KOPT-K1 (cell line): ENCODE data around the gene STBD1.

Source experiments
- H3K27ac ChIP-seq: fragments of 200-600 bp; sonication (generic); 2 replicates; pipeline ENCODE4 v1.5.1; 2016; ENCODE audit warnings: antibody characterized with exemption, mild to moderate bottlenecking, low read depth, low read length; ENCODE audit not compliant: poor library complexity, severe bottlenecking
- H3K36me3 ChIP-seq: fragments of 200-600 bp; sonication (generic); 2 replicates; pipeline ENCODE4 v1.5.1; 2017; ENCODE audit warnings: antibody characterized with exemption, mild to moderate bottlenecking, low read length, moderate library complexity; ENCODE audit not compliant: insufficient read depth
- H3K9me3 ChIP-seq: fragments of 200-600 bp; sonication (generic); 2 replicates; pipeline ENCODE4 v1.5.1; 2017; ENCODE audit warnings: antibody characterized with exemption, low read length, mild to moderate bottlenecking; ENCODE audit not compliant: insufficient read depth, poor library complexity, severe bottlenecking

STBD1 gene

DNA sequence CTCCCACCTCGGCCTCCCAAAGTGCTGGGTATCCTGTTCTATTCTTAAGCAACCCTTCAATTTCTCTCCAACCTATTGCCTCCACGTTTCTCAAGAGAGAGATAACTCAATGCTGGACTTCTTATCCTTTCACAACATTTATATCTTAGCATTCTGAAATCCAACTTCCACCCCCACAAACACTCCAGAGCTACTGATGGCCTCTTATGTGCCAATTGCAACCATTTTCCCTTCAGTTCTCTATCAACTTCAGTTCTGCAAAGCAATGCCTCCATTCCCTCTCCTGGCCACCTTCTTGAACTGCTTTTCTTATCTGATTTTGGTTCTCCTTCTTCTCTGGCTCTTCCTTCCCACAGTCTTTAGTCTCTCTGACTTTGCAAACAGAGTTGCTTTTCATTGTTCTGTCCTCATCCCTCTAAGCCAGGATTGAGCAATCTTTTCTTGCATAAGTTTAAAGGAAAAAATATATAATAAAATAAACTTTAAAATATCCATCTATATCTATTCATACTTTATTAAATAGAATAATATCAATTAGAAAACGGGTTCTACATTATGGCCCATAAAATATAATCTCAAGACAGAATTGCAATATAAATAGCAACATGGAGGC lies 3.6 kb upstream of the STBD1 start:
- H3K36me3 ChIP-seq = no peaks in the 10 kb centered on the region
- no peak overlapping the region for H3K27ac ChIP-seq
- peaks cover 10% of the 10 kb centered on the region for H3K9me3 ChIP-seq

DNA sequence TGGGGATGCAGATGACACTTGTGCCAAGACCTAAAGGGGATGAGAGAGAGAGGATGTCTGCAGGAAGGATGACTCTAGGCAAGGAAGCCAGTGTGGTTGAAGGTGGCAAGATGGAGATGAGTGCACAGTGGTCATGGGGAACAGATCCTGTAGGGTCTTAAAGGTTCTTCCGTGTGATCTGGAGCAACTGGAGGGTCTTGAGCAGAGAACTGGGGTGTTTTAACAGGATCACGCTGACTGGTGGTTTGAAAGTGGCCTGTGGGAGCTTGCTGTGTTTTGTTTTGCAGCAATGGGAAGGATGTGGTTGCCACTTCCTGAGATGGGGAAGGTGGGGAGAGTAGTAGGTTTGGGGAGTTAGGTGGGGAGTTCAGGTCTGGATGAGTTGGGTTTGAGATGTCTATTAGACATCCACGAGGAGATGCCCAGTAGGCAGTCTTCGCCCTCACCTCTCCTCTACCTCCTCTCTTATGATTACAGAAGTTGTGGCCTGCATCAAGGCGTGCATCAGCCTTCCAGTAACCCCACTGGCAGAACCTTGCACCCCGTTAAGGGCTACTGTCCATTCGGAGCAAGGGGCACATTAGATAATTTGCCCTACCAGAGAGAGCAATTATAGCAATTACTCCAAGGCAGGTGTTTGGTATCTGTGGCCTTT lies 1.4 kb upstream of the STBD1 start:
- no peaks in the 10 kb centered on the region for H3K9me3 ChIP-seq
- H3K27ac ChIP-seq = no peak overlapping the region
- H3K36me3 ChIP-seq = no peaks in the 10 kb centered on the region

DNA sequence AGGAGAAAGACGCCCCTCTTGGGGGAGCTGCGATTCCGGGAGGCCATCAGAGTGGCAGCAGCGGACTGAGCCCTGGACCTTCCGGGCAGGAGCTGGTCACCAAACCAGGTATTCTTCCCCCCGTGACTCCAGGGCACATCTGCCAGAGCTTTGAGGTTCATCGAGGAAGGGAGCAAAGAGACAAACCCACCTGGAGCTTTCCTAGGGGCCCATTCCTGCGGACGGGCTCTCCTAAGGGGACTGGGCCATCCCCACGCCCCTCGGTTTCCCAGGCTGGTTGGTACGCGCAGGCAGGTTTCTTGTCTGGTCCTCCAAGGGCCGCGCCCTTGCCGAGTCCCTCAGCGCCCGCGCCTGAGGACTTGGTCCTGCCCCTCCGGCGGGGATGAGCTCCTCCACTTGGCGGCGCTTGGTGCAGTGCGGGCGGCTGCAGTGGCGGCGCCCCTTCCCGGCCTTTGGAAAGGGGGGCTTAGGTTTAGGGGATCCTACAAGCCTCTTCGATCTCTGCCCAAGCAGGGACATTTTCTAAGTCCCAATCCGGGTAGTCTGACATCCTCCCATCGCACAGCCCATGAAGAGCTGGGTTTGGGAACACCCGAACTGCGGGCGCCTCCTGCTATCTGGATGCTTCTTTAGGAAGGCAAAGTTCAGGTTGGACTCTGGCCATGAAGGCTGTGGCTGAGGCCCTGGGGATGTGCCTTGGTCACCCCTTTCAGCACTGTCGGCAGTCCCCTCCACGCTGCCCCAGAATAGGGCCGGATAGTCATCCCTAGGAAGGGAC lies 538 bp downstream of the STBD1 start:
- Histone ChIP-seq H3K36me3 (no peaks in the 10 kb centered on the region), H3K27ac (no peak overlapping the region), H3K9me3 (no peaks in the 10 kb centered on the region)

DNA sequence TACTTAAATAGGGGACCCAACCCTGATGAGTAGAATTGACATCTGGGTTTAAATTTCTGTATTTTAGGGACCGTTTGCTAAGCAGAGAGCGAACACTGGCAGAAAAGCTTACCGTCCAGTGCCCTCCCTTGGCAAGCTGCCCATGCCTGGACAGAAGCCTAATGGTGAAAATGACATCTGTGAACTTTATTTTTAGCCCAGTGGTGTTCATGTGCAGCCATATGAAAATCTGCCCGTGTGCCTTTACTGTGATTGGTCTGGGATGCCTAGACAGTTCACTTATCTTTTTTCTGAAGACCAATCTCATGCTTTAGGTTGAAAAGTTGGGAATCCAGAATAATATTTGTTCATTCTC lies 1.1 kb downstream of the STBD1 start:
- Histone ChIP-seq H3K36me3 (no peaks in the 10 kb centered on the region), H3K27ac (no peak overlapping the region), H3K9me3 (no peaks in the 10 kb centered on the region)

DNA sequence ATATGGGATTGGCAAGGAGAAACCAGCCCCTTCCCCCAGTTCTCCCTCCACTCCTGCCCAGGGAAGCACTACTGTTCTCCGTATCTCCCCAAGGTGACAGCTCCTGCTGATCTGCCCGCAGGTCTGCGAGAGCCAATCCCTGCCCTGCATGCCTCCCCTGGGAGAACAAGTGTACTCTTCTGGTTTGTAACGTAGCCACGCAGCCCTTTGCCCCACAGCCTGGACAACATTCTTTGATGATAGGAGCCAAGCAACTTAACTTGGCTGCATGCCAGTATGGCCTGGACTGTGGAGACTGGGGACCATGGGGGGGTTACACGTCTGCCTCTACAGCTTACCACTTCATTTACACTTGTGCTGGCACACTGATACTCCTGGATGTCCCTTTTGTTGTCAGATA lies 2.0 kb downstream of the STBD1 start:
- Histone ChIP-seq H3K36me3 (no peaks in the 10 kb centered on the region), H3K27ac (no peak overlapping the region), H3K9me3 (no peaks in the 10 kb centered on the region)

DNA sequence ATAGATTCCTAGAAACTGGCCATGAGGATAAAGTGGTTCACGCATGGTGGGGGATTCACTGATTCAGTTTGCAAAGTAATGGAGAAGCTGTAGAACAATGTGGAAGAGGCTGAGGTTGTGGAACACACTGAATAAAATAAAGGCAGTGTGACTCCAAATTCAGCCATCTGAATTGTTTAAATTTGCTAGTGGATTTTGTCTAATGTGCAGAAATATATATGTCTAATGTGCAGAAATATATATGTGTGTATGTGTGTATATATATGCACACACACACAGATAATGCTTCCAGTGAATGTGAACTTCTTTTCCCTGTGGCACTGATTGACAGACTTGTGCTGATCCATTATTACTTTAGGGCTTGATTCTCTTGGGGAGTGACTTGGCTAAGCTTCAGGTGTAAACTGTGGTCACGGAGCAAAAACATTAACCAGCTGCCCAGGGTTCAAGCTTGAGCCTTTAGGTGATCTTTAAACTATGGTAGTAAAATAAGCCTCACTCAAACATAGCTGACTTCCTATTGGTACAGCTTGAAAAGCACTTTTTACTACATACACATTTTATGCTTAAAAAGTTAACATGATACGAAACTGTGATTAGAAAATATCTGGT lies 3.5 kb downstream of the STBD1 start:
- Histone ChIP-seq H3K36me3 (no peaks in the 10 kb centered on the region), H3K27ac (no peak overlapping the region), H3K9me3 (no peaks in the 10 kb centered on the region)

DNA sequence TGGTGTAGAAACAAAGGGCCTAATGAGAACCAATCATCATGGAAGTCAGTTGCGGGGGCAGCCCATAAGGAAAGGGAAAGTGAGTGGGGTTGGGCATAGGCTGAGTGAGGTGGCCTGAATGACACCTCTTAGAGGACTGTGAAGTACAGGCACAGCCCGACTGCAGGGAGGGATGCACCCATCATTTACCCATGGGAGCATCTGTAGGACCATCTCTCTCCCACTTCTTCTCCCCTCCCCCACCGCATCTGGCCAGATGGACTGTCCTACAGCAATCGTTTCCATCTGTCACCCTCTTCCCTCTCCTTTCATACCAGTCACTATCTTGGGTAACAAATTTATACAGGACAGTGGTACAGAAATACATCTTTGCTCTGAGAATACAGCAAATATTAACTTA lies 4.2 kb downstream of the STBD1 start:
- Histone ChIP-seq H3K27ac (no peak overlapping the region), H3K9me3 (peaks cover 3% of the 10 kb centered on the region), H3K36me3 (no peaks in the 10 kb centered on the region)

DNA sequence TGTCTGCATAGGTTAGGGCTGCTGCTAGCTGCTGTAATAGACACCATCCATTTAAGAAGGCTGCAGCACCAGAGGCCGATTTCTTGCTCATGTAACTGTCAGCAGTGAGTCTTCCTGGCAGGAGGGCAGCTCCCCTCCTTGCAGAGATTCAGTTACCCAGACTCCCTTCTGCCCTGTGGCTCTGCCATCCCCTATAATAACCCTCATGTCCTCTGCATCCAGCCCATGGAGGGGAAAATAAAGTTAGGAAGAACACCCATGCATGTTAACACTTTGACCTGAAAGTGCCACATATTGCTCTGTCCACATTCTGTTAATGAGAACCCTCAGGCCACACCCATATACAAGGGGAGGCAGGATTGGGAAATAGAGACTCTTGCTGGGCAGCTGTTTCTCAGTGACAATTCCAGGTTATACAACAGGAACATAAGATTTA lies 5.4 kb downstream of the STBD1 start:
- H3K9me3 ChIP-seq = peaks cover 5% of the 10 kb centered on the region
- H3K27ac ChIP-seq = no peak overlapping the region

DNA sequence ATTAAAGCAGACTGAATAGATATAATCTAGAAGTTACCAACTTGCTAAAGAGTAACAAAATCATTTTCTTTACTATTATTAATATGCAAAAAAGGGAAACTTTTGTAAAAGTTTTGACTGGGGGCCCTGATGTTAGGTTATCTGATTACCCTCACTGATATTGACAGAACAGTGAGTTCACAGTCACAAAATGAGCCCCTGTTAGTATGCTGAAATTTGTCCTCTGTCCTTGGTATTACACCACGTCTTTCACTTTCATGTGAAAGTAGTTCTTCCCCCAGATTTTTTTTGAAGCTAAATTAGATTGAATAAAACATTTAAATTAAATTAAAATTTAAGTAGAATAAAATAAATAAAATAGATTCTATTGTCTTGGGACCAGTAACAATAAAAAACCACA lies 5.9 kb downstream of the STBD1 start:
- peaks cover 5% of the 10 kb centered on the region for H3K9me3 ChIP-seq
- H3K27ac ChIP-seq = no peak overlapping the region
- H3K36me3 ChIP-seq = no peaks in the 10 kb centered on the region

More for the DNA sequence above, 5.4 kb downstream of the STBD1 start:
- no peaks in the 10 kb centered on the region for H3K36me3 ChIP-seq

DNA sequence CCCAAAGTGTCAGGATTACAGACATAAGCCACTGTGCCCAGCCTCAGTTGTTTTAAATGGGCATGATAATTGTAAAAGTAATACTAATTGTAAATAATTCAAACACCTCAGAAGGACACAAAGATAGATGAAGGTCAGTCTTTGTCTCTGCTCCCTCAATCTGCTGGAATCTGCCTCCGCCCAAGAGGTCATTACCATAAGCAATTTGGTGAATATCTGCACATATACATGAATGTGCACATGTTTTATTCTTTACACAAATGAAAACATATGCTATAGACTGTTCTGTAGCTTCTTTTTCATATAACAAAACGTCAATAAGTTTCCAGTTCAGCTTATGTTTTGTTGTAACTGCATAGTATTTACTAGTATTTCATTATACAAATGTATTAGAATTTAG lies 7.0 kb downstream of the STBD1 start:
- no peak overlapping the region for H3K27ac ChIP-seq
- H3K9me3 ChIP-seq = peaks cover 5% of the 10 kb centered on the region
- no peaks in the 10 kb centered on the region for H3K36me3 ChIP-seq

DNA sequence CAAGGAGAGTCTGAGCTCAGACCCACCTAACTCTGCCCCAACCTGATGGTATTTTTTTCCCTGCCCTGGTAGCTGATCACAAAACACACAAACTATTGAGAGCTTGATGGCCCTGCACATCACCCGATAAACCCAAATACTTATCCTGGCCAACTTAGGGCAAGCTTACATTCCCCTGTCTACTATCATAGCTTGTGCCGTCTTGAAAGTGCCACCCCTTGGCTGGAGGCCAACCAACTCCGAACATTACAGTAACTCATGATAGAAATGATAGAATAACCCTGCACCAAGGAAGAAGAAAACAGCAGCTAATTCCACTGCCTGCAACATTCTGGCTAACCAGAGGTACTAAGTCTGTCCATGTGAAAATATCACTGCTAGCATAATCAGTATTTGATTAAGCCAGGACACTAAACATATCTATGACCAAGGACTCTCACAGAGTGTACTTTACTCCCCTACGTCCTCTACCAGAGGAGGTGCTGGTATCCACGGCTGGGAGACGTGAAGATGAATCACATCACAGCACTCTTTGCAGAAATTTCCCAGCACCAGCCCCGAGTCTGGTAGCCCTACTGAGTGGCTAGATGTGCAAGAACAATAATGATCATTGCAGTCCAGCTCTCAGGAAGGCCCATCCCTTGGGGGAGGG lies 8.9 kb downstream of the STBD1 start:
- peaks cover 5% of the 10 kb centered on the region for H3K9me3 ChIP-seq
- no peak overlapping the region for H3K27ac ChIP-seq
- no peaks in the 10 kb centered on the region for H3K36me3 ChIP-seq

DNA sequence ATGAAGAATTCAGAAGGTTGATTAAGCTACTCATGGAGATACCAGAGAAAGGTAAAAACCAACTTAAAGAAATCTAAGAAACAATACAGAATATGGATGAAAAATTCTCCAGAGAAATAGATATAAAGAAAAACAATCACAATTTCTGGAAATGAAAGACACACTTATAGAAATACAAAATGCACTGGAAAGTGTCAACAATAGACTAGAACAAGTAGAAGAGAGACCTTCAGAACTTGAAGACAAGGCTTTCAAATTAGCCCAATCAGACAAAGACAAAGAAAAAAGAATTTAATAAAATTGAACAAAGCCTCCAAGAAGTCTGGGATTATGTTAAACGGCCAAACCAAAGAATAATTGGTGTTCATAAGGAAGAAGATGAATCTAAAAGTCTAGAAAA lies 9.6 kb downstream of the STBD1 start:
- Histone ChIP-seq H3K27ac (no peak overlapping the region), H3K9me3 (peaks cover 5% of the 10 kb centered on the region), H3K36me3 (no peaks in the 10 kb centered on the region)

DNA sequence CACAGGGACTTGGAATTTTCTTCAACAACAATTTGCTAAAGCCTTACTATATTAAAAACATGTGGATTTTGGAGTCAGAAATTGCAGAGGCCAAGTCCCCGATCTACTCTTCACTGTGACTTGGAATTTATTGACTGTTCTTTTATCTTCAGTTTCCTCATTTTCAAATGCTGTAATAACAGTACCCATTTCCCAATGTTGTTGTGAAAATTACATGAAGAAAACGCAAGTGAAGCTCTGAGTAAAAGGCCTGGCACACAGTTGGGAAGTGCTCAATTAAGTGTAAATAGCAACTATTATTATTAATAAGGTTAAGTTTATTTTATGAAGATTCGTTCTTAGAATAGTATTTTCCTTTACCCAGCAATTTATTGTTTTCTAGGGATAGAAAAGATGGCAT lies 15.7 kb downstream of the STBD1 start:
- H3K9me3 ChIP-seq = peaks cover 9% of the 10 kb centered on the region
- H3K27ac ChIP-seq = no peak overlapping the region
- H3K36me3 ChIP-seq = no peaks in the 10 kb centered on the region

DNA sequence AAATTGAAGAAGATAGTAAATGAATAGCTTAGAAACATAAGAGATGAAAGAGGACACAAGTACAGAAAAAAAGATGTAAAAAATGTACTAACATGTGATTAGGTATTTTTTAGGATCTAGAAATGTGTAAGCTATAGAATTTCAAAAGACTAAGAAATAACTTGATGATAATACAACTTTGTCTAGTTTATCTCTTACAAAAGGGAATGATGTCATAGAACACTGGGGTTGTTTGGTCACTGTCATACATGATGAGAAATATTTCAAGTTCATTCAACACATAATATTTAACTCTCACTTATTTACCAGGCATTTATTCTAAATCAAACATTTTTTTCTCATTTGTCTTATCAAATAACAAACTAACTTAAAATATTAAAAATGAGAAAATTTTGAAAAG lies 18.5 kb downstream of the STBD1 start:
- Histone ChIP-seq H3K36me3 (no peaks in the 10 kb centered on the region), H3K9me3 (peaks cover 9% of the 10 kb centered on the region), H3K27ac (no peak overlapping the region)

DNA sequence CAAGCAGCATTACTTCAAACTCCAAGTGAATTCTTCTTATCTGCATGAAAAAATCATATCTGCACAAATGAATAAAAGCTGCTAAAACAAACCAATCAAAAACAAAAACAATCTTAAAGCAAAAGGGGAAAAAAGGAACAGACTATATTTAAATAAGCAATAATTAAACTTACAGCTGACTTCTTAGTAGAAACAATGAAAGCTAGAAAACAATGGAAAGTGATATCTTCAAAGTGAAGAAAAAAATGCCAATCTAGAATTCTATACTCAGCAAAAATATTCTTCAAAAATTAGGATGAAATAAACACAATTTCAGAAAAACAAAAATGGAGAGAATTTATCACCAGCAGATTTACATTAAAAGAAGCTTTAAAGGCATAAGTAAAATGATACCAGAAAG lies 20.0 kb downstream of the STBD1 start:
- no peak overlapping the region for H3K27ac ChIP-seq
- H3K36me3 ChIP-seq = no peaks in the 10 kb centered on the region
- peaks cover 9% of the 10 kb centered on the region for H3K9me3 ChIP-seq
